Measurements from ENCODE around the gene SLC13A2.

- no peak for TF ChIP-seq CEBPB (IDR thresholded peaks at IDR 0.05)
- no peak for TF ChIP-seq EP300 (IDR thresholded peaks at IDR 0.05; ENCODE audit: borderline replicate concordance)
- TF ChIP-seq MAX (IDR thresholded peaks at IDR 0.05) = no peak
- TF ChIP-seq RAD21 (IDR thresholded peaks at IDR 0.05; ENCODE audit: low read depth) = no peak
- no peak for TF ChIP-seq CREB1 (IDR thresholded peaks at IDR 0.05; ENCODE audit: low read depth)
- TF ChIP-seq TAF1 (IDR thresholded peaks at IDR 0.05; ENCODE audit: low read depth) = no peak
- TF ChIP-seq, protein P1, sequence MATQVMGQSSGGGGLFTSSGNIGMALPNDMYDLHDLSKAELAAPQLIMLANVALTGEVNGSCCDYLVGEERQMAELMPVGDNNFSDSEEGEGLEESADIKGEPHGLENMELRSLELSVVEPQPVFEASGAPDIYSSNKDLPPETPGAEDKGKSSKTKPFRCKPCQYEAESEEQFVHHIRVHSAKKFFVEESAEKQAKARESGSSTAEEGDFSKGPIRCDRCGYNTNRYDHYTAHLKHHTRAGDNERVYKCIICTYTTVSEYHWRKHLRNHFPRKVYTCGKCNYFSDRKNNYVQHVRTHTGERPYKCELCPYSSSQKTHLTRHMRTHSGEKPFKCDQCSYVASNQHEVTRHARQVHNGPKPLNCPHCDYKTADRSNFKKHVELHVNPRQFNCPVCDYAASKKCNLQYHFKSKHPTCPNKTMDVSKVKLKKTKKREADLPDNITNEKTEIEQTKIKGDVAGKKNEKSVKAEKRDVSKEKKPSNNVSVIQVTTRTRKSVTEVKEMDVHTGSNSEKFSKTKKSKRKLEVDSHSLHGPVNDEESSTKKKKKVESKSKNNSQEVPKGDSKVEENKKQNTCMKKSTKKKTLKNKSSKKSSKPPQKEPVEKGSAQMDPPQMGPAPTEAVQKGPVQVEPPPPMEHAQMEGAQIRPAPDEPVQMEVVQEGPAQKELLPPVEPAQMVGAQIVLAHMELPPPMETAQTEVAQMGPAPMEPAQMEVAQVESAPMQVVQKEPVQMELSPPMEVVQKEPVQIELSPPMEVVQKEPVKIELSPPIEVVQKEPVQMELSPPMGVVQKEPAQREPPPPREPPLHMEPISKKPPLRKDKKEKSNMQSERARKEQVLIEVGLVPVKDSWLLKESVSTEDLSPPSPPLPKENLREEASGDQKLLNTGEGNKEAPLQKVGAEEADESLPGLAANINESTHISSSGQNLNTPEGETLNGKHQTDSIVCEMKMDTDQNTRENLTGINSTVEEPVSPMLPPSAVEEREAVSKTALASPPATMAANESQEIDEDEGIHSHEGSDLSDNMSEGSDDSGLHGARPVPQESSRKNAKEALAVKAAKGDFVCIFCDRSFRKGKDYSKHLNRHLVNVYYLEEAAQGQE (IDR thresholded peaks at IDR 0.05; ENCODE audit: low read depth) = no peak
- TF ChIP-seq YY1 (IDR thresholded peaks at IDR 0.05; ENCODE audit: low read depth) = no peak
- no peak for TF ChIP-seq FOXM1 (IDR thresholded peaks at IDR 0.05; ENCODE audit: borderline replicate concordance, low read depth)
- TF ChIP-seq EGR1 (IDR thresholded peaks at IDR 0.05) = no peak
- TF ChIP-seq TEAD4 (IDR thresholded peaks at IDR 0.05) = no peak
- no peak for TF ChIP-seq USF1 (IDR thresholded peaks at IDR 0.05)
- TF ChIP-seq ZBTB7A (IDR thresholded peaks at IDR 0.05; ENCODE audit: low read depth) = no peak
Observed at GRCh38 chr17:28478712-28479615, 5.5 kb downstream of the SLC13A2 start.
